ENCODE measurements around the gene NPAS3.

Gene NPAS3

DNA sequence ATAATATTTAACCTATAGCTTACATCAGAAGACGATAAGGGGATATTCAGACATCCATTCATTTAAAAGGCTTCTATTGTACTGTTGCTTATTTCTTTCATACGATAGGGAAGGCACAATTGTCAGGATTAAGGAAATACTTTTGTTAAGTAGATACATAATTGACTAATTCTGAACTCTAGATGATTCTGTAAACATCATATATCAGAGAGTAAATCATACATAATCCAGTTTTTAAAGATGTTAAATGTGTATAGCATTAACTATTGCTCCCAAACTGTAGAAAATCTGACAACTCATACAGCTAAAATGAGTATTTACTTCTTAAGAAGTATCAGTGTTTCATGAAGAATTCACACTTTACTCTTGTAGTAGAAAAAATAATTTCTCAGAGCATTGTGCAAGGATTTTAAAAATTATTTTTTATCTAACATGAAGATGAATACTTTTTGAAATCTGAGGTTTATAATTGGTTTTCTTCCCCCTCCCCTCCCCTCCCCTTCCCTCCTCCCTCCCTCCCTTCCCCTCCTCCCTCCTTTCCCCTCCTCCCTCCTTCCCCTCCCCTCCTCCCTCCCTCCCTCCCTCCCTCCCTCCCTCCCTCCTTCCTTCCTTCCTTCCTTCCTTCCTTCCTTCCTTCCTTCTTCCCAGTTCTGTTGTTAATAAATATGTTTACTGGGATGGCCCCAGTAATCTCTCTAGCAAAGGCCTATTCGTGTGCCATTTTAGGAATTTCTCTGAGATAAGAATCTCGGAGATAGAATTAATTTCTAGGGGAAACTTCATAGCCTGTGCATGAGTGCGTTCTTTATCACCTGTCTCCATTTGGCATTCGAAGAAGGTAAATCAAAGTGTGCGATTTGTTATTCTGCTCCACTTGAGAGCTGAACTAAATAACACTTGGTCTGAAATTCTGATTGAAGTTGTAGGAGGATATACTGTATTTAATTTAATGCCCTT is 2.3 kb downstream of the NPAS3 start:
- no peak for DNase-seq

GRCh38 chr14:32941668-32942065 is 3.0 kb downstream of the NPAS3 start:
- no peak for DNase-seq

DNA sequence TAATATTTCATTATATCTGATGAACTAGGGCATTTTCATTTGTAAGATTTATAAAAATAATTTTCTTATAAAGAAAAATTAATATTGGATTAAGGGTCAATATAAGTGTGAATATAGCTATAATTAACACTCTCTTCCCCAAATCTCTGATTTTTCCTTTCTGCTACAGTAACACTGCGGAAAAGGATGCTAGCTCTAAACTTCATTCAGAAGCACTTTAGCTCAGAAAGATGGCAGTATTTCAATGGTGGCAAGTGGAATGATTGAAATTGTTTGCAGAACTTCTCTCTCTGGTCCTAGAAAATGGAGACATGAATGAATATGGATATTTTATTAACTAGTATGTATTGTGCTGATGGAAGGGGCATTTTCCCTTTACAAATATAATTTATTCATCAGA is 8.4 kb downstream of the NPAS3 start:
- no peak for DNase-seq

GRCh38 chr14:32947792-32948191 is 9.1 kb downstream of the NPAS3 start:
- no peak for DNase-seq

DNA sequence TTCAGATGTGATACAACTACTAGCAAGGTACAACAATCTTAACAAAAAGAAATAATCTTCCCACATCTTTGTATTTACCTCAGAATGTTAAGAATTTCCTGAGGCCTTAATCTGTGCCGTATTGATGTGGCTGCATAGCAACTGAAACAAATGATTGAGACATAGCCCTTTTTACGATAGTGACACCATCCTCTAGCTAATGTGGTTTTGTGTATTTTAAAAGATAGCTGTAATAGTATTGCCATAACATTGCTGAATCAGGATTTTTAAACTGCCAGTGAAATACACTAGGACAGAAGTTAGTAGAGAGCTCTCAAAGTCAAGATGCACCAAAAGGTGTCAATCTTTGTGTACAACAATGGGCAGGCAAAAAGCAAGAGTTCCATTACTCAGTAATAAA is 11.9 kb downstream of the NPAS3 start:
- no peak for DNase-seq

DNA sequence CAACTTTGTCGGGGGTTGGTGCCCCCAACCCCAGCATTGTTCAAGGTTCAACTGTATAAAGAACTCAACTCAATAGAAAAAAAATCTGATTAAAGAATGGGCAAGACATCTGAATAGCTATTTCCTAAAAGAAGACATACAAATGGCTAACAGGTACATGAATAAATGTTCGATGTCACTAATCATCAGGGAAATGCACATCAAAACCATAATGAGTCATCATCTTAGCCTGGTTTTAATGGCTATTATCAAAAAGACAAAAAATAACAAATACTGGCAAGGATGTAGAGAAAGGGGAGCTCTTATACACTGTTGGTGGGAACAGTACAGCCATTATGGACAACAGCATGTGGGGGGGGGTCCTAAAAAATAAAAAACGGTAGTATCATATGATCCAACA is 28.7 kb downstream of the NPAS3 start:
- DNase-seq: no peak

GRCh38 chr14:32968972-32969544 is 30.4 kb downstream of the NPAS3 start:
- no peak for DNase-seq

DNA sequence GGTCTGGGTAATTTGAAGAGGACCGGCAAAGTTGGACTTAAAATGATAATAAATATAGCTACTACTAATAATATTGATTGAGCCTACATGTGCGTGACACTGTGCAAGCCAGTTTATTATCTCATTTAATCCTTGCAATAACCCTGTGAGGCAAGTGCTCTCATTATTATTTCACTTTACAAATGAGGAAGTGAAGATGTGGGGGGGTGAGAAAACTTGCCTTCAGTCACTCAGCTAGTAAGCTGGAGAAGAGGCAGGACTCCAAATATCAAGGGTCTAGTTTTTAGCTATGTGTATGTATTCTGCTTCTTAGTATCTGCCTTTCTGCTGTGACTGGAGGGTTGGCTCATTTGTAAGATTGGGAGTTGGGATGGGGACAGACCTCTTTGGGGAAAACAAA is 39.2 kb downstream of the NPAS3 start:
- no peak for DNase-seq

GRCh38 chr14:32978691-32979255 is 40.1 kb downstream of the NPAS3 start:
- DNase-seq: no peak

DNA sequence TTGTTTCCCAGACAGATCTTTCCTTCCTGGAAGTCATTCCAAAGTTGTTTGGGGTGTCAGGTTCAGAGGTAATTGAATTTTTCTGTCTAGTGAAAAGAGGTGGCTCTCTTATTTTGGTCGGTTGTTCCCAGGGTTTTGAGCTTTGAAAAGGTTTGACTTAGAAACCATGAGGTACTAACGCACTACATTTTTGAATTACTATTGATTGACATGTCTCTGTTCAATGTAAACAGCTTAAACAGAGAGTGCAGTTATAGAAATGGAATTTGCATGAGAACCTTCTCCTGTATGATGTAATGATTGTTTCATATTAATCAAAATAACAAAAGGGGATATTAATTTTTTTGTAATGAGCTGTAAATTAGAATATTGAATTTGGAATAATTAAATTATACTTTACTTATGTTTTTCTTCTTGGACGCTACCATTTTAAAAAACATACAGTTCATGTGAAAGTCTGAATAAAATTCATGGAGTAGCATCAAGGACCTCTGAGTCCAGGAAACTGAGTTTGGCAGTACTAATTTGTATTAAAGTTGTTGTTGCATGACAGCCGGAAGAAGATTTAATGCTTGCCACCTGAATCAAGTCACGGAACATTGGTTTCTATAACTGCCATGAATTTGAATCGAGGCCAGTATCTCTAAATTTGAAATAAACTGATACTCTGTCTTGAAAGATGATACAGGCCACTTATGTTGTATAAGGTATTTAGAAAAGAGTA is 41.7 kb downstream of the NPAS3 start:
- DNase-seq: no peak

DNA sequence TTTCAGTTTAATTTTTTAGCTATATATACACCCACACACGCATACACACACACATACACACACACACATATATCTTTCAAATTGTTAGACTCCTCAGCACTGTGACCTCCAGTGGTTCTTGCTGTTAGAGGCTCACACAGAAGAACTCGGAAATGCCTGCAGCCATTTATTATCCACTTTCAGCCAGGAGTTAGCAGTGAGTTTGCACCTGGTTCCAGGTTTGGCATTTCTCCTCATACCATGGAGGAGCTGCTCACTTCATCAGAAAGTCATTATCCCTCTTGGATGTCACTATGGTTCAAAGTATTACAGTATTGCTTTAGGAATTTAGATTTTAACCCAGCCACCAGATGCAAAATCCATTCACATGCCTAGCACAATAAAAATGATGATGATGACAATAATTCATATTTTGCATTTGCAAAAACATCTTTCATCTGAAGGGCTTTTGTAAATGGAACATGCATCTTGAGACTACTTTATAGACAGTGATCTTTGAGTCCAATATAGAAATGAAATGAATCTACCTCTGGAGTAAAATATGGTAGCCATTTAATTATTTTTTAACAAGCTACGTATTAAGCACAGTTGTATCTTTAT is 42.3 kb downstream of the NPAS3 start:
- no peak for DNase-seq

GRCh38 chr14:32984241-32984930 is 45.7 kb downstream of the NPAS3 start:
- DNase-seq: no peak

DNA sequence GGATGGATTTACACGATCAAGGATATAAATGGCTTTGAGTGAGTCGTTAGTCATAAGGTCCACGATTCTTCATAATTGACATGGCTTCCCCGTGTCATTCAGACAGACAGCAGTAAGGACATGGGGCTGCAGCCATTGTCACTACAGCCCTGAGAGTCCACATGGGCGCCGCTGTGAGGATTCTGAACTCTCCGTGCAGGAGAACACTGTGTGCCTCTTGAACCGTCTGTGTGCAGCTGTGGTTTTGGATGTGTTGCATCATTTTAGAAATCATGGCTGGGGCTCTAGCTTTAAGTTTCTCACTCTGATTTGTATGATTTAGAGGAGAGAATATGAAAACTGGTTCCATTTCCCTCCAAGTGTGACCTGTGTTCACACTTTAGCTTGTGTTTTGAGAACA is 47.2 kb downstream of the NPAS3 start:
- no peak for DNase-seq

GRCh38 chr14:32986791-32987540 is 48.3 kb downstream of the NPAS3 start:
- DNase-seq: no peak

GRCh38 chr14:32991691-32992090 is 53.0 kb downstream of the NPAS3 start:
- DNase-seq: no peak

- DNase-seq: no peak
Measured at GRCh38 chr14:32993921-32994320, 55.2 kb downstream of the NPAS3 start.

GRCh38 chr14:32996343-32996742 is 57.7 kb downstream of the NPAS3 start:
- no peak for DNase-seq

DNA sequence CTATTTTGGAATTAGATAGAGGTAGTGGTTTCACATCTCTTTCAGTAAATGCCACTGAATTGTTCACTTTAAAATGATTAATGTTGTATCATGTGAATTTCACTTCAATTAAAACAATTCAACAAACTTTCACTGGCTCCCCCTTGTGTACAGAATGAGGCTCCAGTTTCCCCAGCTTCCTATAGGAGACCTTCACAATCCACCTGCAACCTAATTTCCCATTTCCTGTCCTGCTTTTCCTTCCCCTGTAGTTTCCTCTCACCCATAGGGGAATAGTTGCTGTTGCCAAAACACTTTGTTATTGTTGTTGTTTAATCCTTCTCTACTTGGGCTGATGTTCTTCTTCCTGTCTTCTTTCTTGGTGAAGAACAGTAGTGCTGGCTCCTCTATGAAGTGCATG is 59.8 kb downstream of the NPAS3 start:
- DNase-seq: no peak

DNA sequence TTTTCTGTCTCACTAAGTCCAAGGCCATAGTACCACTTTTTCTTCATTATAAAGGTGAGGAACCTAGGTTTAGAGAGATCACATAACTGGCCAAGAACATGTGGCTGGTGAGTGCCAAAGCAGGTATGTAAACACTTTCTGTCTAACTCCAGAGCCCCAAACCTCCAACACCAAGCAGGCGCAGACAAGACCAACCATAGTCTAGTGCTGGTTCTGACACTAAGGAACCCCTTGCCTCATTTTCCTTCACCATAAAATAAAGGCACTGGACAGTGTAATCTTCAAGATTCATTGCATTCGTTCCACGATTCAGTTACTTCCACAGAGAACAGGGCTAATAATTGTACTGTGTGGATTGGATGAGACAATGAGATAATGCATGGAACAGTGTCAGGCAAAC is 71.0 kb downstream of the NPAS3 start:
- DNase-seq: no peak

DNA sequence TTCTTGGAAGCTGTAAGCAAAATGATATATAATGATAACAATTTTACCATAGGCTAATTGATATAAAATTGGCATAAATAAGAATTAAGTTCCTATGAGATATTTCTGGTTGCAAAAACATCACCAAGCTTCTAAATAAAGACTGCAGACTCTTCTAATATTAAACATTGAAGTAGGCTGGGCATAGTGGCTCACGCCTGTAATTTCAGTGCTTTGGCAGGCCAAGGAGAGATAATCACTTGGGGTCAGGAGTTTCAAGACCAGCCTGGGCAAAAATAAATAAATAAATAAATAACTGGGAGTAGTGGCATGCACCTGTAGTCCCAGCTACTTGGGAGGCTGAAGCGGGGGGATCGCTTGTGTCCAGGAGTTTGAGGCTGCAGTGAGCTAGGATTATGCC is 71.8 kb downstream of the NPAS3 start:
- no peak for DNase-seq

DNA sequence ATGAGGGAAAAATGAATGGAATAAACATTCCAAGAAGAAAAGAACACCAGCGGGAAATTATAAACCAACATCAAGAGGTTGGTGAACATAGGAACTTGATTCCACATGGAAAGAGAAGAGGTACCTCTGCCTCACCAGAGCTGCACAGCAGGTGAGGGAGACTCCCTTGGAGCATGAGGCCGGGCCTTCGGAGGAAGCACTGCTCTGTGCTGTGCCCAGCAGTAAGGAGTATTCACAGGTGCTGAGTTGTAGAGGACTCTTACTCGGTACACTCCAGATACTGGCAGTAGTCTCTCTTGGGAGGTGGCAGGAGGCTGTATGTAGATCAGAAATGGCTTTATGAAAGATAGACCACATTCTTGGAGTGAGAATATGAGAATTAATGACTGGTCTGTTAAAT is 76.0 kb downstream of the NPAS3 start:
- no peak for DNase-seq

DNA sequence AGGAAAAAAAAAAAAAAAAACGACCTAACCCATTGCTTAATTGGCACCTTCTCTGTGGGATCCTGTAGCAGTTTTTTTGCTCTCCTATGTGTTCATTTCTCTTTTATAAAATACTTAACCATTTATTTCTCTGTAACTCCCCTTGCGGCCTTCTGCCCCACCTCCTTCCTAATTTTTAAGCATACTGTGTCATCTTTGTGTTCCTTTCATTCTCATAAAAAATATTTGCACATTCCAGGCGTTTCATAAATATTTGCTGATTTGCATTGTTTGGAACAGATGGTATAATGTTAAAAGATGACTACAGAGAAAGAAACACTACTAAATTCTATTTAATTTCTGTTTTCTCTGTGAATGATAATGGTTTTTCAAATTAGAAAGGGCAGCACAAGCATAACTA is 77.9 kb downstream of the NPAS3 start:
- no peak for DNase-seq

All from stimulated activated CD4-positive, alpha-beta T cell treated with anti-CD3 and anti-CD28 coated beads, Interleukin-4, amount 100 ng/mL, for 4 hours (primary cell).